SK-N-SH (cell line): ENCODE results near the gene CUX1. TPM values are rescaled to one million over a fixed set of nuclear protein-coding genes. Genes with fewer than 3 reads are reported as not detected.

Experiments used
- CTCF ChIA-PET: fragments of 300-600, 350-600 bp; formaldehyde crosslinking; extraction: SDS; loops from one replicate; lab custom pipeline; 2021; lab: Yijun Ruan, JAX
- POLR2A ChIA-PET: fragments of 350-600 bp; sonication (Branson Sonifier 250); formaldehyde crosslinking; extraction: SDS; loops from one replicate; lab custom pipeline; 2020; ENCODE audit warnings: antibody characterized with exemption, inconsistent platforms; lab: Yijun Ruan, JAX
- DNase-seq: peaks from one replicate; pipeline ENCODE4 v3.0.0; 2012
- H2AFZ ChIP-seq: fragments of 200-600 bp; sonication (generic); 2 replicates; pipeline ENCODE4 v1.8.1; 2016; ENCODE audit warnings: antibody characterized with exemption, mild to moderate bottlenecking, low read depth
- H3F3A ChIP-seq: fragments of 200-600 bp; sonication (generic); replicated peaks from 2 replicates; pipeline ENCODE3; 2016; ENCODE audit warnings: antibody characterized with exemption, mild to moderate bottlenecking; ENCODE audit not compliant: insufficient read depth
- H3K27ac ChIP-seq, 2 experiments: fragments of 200-500 bp in 1 of 2; fragments of 200-600 bp in 1 of 2; sonication (Bioruptor generic) in 1 of 2; sonication (generic), shearing (Covaris generic) in 1 of 2; 2 replicates each; pipeline versions ENCODE4 v1.5.1 to v1.6.1; 2014 to 2016; ENCODE audit warnings: low read depth in 2 of 2, inconsistent platforms in 1 of 2, low read length in 1 of 2, mild to moderate bottlenecking in 1 of 2, mixed read lengths in 1 of 2
- H3K27me3 ChIP-seq: fragments of 200-600 bp; sonication (generic), shearing (Covaris generic); 2 replicates; pipeline ENCODE4 v1.6.1; 2016; ENCODE audit warnings: mixed run types; ENCODE audit not compliant: insufficient read depth
- H3K36me3 ChIP-seq, 2 experiments: fragments of 200-500 bp in 1 of 2; fragments of 200-600 bp in 1 of 2; sonication (Bioruptor generic) in 1 of 2; sonication (generic) in 1 of 2; replicated peaks in 1 of 2; 2 replicates each; pipeline versions ENCODE3 to v1.5.1; 2014 to 2016; ENCODE audit warnings: low read length in 1 of 2, mild to moderate bottlenecking in 1 of 2; ENCODE audit not compliant: insufficient read depth in 2 of 2, control insufficient read depth in 1 of 2
- H3K4me1 ChIP-seq, 2 experiments: fragments of 200-500 bp in 1 of 2; fragments of 200-600 bp in 1 of 2; sonication (Bioruptor generic) in 1 of 2; sonication (generic), shearing (Covaris generic) in 1 of 2; 2 replicates each; pipeline versions ENCODE4 v1.5.1 to v1.6.1; 2014 to 2016; ENCODE audit warnings: low read depth in 1 of 2, low read length in 1 of 2, mixed run types in 1 of 2; ENCODE audit not compliant: insufficient read depth in 2 of 2, control insufficient read depth in 1 of 2
- H3K4me2 ChIP-seq: fragments of 200-600 bp; sonication (generic), shearing (Covaris generic); 2 replicates; pipeline ENCODE4 v1.6.1; 2017; ENCODE audit warnings: mixed run types
- H3K4me3 ChIP-seq, 2 experiments: fragments of 200-500 bp in 1 of 2; fragments of 200-600 bp in 1 of 2; sonication (Bioruptor generic) in 1 of 2; sonication (generic), shearing (Covaris generic) in 1 of 2; 2 replicates each; pipeline versions ENCODE4 v1.5.1 to v1.8.1; 2014 to 2016; ENCODE audit warnings: low read depth in 2 of 2, inconsistent platforms in 1 of 2, low read length in 1 of 2, mild to moderate bottlenecking in 1 of 2, mixed read lengths in 1 of 2, moderate library complexity in 1 of 2
- H3K79me2 ChIP-seq: fragments of 200-600 bp; sonication (generic); 2 replicates; pipeline ENCODE4 v1.8.1; 2017; ENCODE audit warnings: mild to moderate bottlenecking; ENCODE audit not compliant: insufficient read depth
- H3K9ac ChIP-seq: fragments of 200-600 bp; sonication (generic); 2 replicates; pipeline ENCODE4 v1.6.1; 2017; ENCODE audit warnings: mixed run types
- H3K9me2 ChIP-seq: fragments of 200-600 bp; sonication (generic); 2 replicates; pipeline ENCODE4 v1.6.1; 2017; ENCODE audit warnings: mixed run types
- H3K9me3 ChIP-seq: fragments of 200-600 bp; sonication (generic); 2 replicates; pipeline ENCODE4 v1.6.1; 2017; ENCODE audit warnings: mixed run types, mild to moderate bottlenecking, moderate library complexity
- H4K20me1 ChIP-seq: fragments of 200-600 bp; sonication (generic); 2 replicates; pipeline ENCODE4 v1.6.1; 2017; ENCODE audit warnings: mild to moderate bottlenecking, mixed run types; ENCODE audit not compliant: insufficient read depth
- CHD2 ChIP-seq: fragments of 150-350 bp; IDR thresholded peaks from 2 replicates; pipeline ENCODE4 v1.6.1; 2018; ENCODE audit warnings: low read length; ENCODE audit not compliant: partially characterized antibody
- CTCF ChIP-seq: fragments of 200-600 bp; sonication (generic); IDR thresholded peaks from 2 replicates; pipeline ENCODE4 v1.6.1; 2017; ENCODE audit warnings: antibody characterized with exemption, mild to moderate bottlenecking, moderate library complexity
- EZH2phosphoT487 ChIP-seq: fragments of 200-600 bp; sonication (generic); IDR thresholded peaks from 2 replicates; pipeline ENCODE4 v1.6.1; 2017; ENCODE audit warnings: low read depth, mixed run types, mild to moderate bottlenecking, antibody characterized with exemption, moderate library complexity, borderline replicate concordance
- FOSL2 ChIP-seq: IDR thresholded peaks from 2 replicates; pipeline ENCODE4 v1.4.0; 2012; ENCODE audit warnings: low read depth, mild to moderate bottlenecking, moderate library complexity, borderline replicate concordance
- GABPA ChIP-seq: IDR thresholded peaks from 2 replicates; pipeline ENCODE4 v1.4.0; 2012; ENCODE audit warnings: low read depth, mild to moderate bottlenecking
- NFIC ChIP-seq: IDR thresholded peaks from 2 replicates; pipeline ENCODE4 v1.4.0; 2012; ENCODE audit warnings: borderline replicate concordance
- POLR2AphosphoS5 ChIP-seq: IDR thresholded peaks from 2 replicates; pipeline ENCODE4 v1.6.1; 2012; ENCODE audit warnings: low read depth, low read length
- RFX5 ChIP-seq: IDR thresholded peaks from 2 replicates; pipeline ENCODE4 v1.6.1; 2012; ENCODE audit warnings: mild to moderate bottlenecking, improper control_type of control experiment, low read length
- SIN3A ChIP-seq: IDR thresholded peaks from 2 replicates; pipeline ENCODE4 v1.6.1; 2012; ENCODE audit warnings: low read depth, mild to moderate bottlenecking, low read length, moderate library complexity, borderline replicate concordance
- TAF1 ChIP-seq: IDR thresholded peaks from 2 replicates; pipeline ENCODE4 v1.6.1; 2012; ENCODE audit warnings: low read depth, mild to moderate bottlenecking, low read length, moderate library complexity, borderline replicate concordance
- TCF12 ChIP-seq: IDR thresholded peaks from 2 replicates; pipeline ENCODE4 v1.4.0; 2012
- YY1 ChIP-seq: IDR thresholded peaks from 2 replicates; pipeline ENCODE4 v1.4.0; 2012; ENCODE audit warnings: low read depth, mild to moderate bottlenecking
- WGBS: methylation state at CpG from one replicate; pipeline ENCODE4 v1.1.6; 2017; ENCODE audit warnings: low lambda C conversion rate; 5-methylcytosine and 5-hydroxymethylcytosine counted together
- polyA plus RNA-seq, 3 experiments: library from polyadenylated mRNA; depleted of rRNA; stranded (reverse); fragments of >200 nt; gene quantifications; 2 replicates each; pipeline ENCODE4 v1.2.3, GENCODE V29; 2012
- TF ChIP-seq, protein P1 (sequence below): IDR thresholded peaks from 2 replicates; pipeline ENCODE4; 2012

The CUX1 gene
- polyA plus RNA-seq, 1 of the 3 experiments (the other 2 are of a cell fraction): 68.6 TPM

- TF ChIP-seq, protein P1, sequence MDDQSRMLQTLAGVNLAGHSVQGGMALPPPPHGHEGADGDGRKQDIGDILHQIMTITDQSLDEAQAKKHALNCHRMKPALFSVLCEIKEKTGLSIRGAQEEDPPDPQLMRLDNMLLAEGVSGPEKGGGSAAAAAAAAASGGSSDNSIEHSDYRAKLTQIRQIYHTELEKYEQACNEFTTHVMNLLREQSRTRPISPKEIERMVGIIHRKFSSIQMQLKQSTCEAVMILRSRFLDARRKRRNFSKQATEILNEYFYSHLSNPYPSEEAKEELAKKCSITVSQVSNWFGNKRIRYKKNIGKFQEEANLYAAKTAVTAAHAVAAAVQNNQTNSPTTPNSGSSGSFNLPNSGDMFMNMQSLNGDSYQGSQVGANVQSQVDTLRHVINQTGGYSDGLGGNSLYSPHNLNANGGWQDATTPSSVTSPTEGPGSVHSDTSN: no peak
- TF ChIP-seq FOSL2 (no peak), NFIC (no peak), EZH2phosphoT487 (no peak), GABPA (no peak), CHD2 (no peak), YY1 (no peak), TAF1 (no peak), POLR2AphosphoS5 (no peak), CTCF (no peak)
Measured at GRCh38 chr7:102284399-102284798, 467.0 kb downstream of the CUX1 start (continued).

GRCh38 chr7:102284891-102285539 is 467.6 kb downstream of the CUX1 start:
- Histone ChIP-seq H3K4me2 (no peak overlapping the region), H3K9me3 (no peaks in the 10 kb centered on the region), H3K36me3 (no peaks in the 10 kb centered on the region), H3K9ac (no peak overlapping the region), H3K9me2 (no peaks in the 10 kb centered on the region), H3K27me3 (no peaks in the 10 kb centered on the region), H2AFZ (no peak overlapping the region), H3F3A (no peaks in the 10 kb centered on the region), H3K4me1 (peaks cover 0 to 34% of the 10 kb centered on the region in 2 experiments; a peak in 1 of 4 replicates), H3K4me3 (no peak overlapping the region; a peak in 1 of 4 replicates)
- DNase-seq: peak; percentile 64
- CTCF ChIA-PET: interaction anchor here (0.7 to 15.8 kb wide), 8 partner anchors 13 to 742 kb away, joined by 3 to 421 read pairs (median 4); partner anchors contain the start of gene PRKRIP1
- TF ChIP-seq RFX5 (no peak), TCF12 (no peak), SIN3A (no peak)
- TF ChIP-seq, all 33 proteins: peak for 0
- H4K20me1 ChIP-seq: peaks cover 10% of the 10 kb centered on the region; the same call in 1 of the 2 replicates
- no peaks in the 10 kb centered on the region for H3K79me2 ChIP-seq
- POLR2A ChIA-PET: interaction anchor here (0.7 to 1.3 kb wide), 2 partner anchors 110 to 182 kb away, joined by 4 to 5 read pairs; partner anchors contain the start of gene PRKRIP1
- WGBS: 89% methylated on average over 19 of the region's 19 CpGs
- H3K27ac ChIP-seq: peak overlapping the region in 1 of 2 experiments; percentile 97; a peak in 1 of 4 replicates
